ENCODE measurements around the gene TNFRSF18. TPM values are rescaled to one million over a fixed set of nuclear protein-coding genes. Genes with fewer than 3 reads are reported as not detected.

TNFRSF18 gene
- polyA plus RNA-seq, 2 of the 4 experiments (the other 2 are of a cell fraction), result not detected

GRCh38 chr1:1179346-1179982, 26.9 kb downstream of the TNFRSF18 start:
- no peaks in the 10 kb centered on the region for H3K4me1 ChIP-seq
- DNase-seq (ENCODE audit: low read depth in 1 of 2, low spot score in 1 of 2) (no peak), FAIRE-seq (no peak), ATAC-seq (no peak)
- CTCF ChIA-PET, result interaction anchor here (0.6 to 1.2 kb wide), 3 partner anchors 56 to 122 kb away, joined by 3 to 5 read pairs (median 4); no protein-coding TSS in a partner anchor
- 91% methylated on average over 11 of the region's 25 CpGs for WGBS (ENCODE audit: missing lambda C conversion rate)
- TF ChIP-seq PHF8 (IDR thresholded peaks at IDR 0.05; ENCODE audit: borderline replicate concordance, low read depth), result no peak
- TF ChIP-seq BCL3 (IDR thresholded peaks at IDR 0.05), result no peak
- no peak for TF ChIP-seq NR3C1 (IDR thresholded peaks at IDR 0.05)
- no peak for TF ChIP-seq ATOH8 (CRISPR knock-in tag; IDR thresholded peaks at IDR 0.05; ENCODE audit: low read depth)
- TF ChIP-seq HOXB13 (CRISPR knock-in tag; IDR thresholded peaks at IDR 0.05; ENCODE audit: low read depth), result no peak
- TF ChIP-seq EHF (CRISPR knock-in tag; IDR thresholded peaks at IDR 0.05), result no peak
- no peak overlapping the region for H3K27ac ChIP-seq
- no peak overlapping the region for H3K4me3 ChIP-seq
- H3K9me3 ChIP-seq, result no peaks in the 10 kb centered on the region
- POLR2A ChIA-PET, result no interaction called here
- no peak overlapping the region for H3K4me2 ChIP-seq

- ATAC-seq (no peak), DNase-seq (ENCODE audit: low read depth in 1 of 2, low spot score in 1 of 2) (no peak), FAIRE-seq (no peak)
- POLR2A ChIA-PET, result no interaction called here
- no peak for TF ChIP-seq KDM5A (IDR thresholded peaks at IDR 0.05)
- TF ChIP-seq NFE2L2 (conservative IDR thresholded peaks at IDR 0.05; ENCODE audit: low read length), result no peak
- no peak for TF ChIP-seq RARB (CRISPR knock-in tag; IDR thresholded peaks at IDR 0.05)
- no peak for TF ChIP-seq GATA3 (IDR thresholded peaks at IDR 0.05; ENCODE audit: borderline replicate concordance)
- no peak for TF ChIP-seq EHF (CRISPR knock-in tag; IDR thresholded peaks at IDR 0.05)
- TF ChIP-seq MAFK (IDR thresholded peaks at IDR 0.05; ENCODE audit: partially characterized antibody), result no peak
- no peak for TF ChIP-seq POLR2A (IDR thresholded peaks at IDR 0.05; ENCODE audit: low read length)
- no peak for TF ChIP-seq FOSL2 (IDR thresholded peaks at IDR 0.05)
- TF ChIP-seq FOSL2 (CRISPR knock-in tag; IDR thresholded peaks at IDR 0.05), result no peak
- TF ChIP-seq MAX (IDR thresholded peaks at IDR 0.05), result no peak
- no peak for TF ChIP-seq CEBPB (IDR thresholded peaks at IDR 0.05)
- TF ChIP-seq ELK1 (IDR thresholded peaks at IDR 0.05; ENCODE audit: low read depth, low read length), result no peak
- TF ChIP-seq ZC3H11A (IDR thresholded peaks at IDR 0.05), result no peak
- TF ChIP-seq USF2 (IDR thresholded peaks at IDR 0.05), result no peak
- TF ChIP-seq JUNB (IDR thresholded peaks at IDR 0.05), result no peak
- TF ChIP-seq ZFP36 (IDR thresholded peaks at IDR 0.05; ENCODE audit: borderline replicate concordance, partially characterized antibody), result no peak
- TF ChIP-seq ZSCAN20 (CRISPR knock-in tag; IDR thresholded peaks at IDR 0.05), result no peak
- TF ChIP-seq JUN (IDR thresholded peaks at IDR 0.05), result no peak
- no peak for TF ChIP-seq ESRRA (IDR thresholded peaks at IDR 0.05; ENCODE audit: borderline replicate concordance, low read length)
- no peak for TF ChIP-seq RAD21 (conservative IDR thresholded peaks at IDR 0.05 in 1 of 2, IDR thresholded peaks at IDR 0.05 in 1 of 2)
- TF ChIP-seq REST (IDR thresholded peaks at IDR 0.05), result no peak
- H3K4me2 ChIP-seq, result no peak overlapping the region
- no peaks in the 10 kb centered on the region for H3K9me3 ChIP-seq
- H3K4me1 ChIP-seq, result no peaks in the 10 kb centered on the region
- WGBS (ENCODE audit: missing lambda C conversion rate), result no CpG with 5 or more reads among the region's 32 CpGs
- CTCF ChIA-PET, result interaction anchor here (1.2 to 1.5 kb wide), 2 partner anchors 57 to 112 kb away, joined by 4 to 5 read pairs; no protein-coding TSS in a partner anchor
- no peak overlapping the region for H3K27ac ChIP-seq
- no peak overlapping the region for H3K4me3 ChIP-seq
These were observed 27.5 kb downstream of the TNFRSF18 start for GRCh38 chr1:1178794-1179331.
